ENCODE measurements around the gene RBM17.

- no peak for TF ChIP-seq POLR2A (IDR thresholded peaks at IDR 0.05; ENCODE audit: low read depth, low read length)
- TF ChIP-seq CTCF (conservative IDR thresholded peaks at IDR 0.05; ENCODE audit: low read depth, low read length), result no peak
- no peak for TF ChIP-seq RFX5 (IDR thresholded peaks at IDR 0.05; ENCODE audit: low read depth, low read length)
- no peak for TF ChIP-seq RAD21 (IDR thresholded peaks at IDR 0.05; ENCODE audit: low read length)
- no peak for TF ChIP-seq MAFK (IDR thresholded peaks at IDR 0.05; ENCODE audit: low read depth, low read length)
- no peak for TF ChIP-seq RCOR1 (IDR thresholded peaks at IDR 0.05; ENCODE audit: insufficient replicate concordance, low read length)
- no peak for TF ChIP-seq CHD1 (IDR thresholded peaks at IDR 0.05; ENCODE audit: low read depth, low read length)
- TF ChIP-seq BHLHE40 (IDR thresholded peaks at IDR 0.05; ENCODE audit: low read depth, low read length), result no peak
- TF ChIP-seq MAZ (IDR thresholded peaks at IDR 0.05; ENCODE audit: borderline replicate concordance, low read depth, low read length), result no peak
- TF ChIP-seq, protein P1, sequence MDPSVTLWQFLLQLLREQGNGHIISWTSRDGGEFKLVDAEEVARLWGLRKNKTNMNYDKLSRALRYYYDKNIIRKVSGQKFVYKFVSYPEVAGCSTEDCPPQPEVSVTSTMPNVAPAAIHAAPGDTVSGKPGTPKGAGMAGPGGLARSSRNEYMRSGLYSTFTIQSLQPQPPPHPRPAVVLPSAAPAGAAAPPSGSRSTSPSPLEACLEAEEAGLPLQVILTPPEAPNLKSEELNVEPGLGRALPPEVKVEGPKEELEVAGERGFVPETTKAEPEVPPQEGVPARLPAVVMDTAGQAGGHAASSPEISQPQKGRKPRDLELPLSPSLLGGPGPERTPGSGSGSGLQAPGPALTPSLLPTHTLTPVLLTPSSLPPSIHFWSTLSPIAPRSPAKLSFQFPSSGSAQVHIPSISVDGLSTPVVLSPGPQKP (IDR thresholded peaks at IDR 0.05; ENCODE audit: borderline replicate concordance, low read depth, low read length), result no peak
Measured at GRCh38 chr10:6047847-6048246, 41.0 kb upstream of the RBM17 start.

All from IMR-90 (cell line).